ENCODE measurements around the gene RUFY3.
"Not testable (repeated sequence)": the region's sequence is repeated elsewhere in the genome, so short reads cannot be mapped to it uniquely, and the experiment has no call there.

RUFY3 gene

DNA sequence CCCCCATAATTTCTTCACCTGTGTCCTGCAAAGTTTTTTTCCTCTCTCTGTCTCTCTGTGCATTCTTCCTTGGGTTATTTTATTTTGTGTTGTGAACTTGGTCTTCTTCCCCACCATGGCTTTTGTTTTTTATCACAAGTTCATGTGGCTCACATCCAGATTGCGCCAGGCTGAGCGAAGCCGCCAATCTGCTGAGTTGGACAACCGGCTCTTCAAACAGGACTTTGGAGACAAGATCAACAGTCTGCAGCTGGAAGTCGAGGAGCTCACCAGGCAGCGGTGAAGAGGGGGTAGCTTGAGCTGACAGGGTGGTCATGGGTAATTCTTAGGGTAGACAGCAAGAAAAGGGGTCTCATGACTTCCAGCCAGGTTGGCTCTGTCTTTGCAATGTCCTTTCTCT, 71.9 kb downstream of the RUFY3 start:
- DNase-seq, result no peak

DNA sequence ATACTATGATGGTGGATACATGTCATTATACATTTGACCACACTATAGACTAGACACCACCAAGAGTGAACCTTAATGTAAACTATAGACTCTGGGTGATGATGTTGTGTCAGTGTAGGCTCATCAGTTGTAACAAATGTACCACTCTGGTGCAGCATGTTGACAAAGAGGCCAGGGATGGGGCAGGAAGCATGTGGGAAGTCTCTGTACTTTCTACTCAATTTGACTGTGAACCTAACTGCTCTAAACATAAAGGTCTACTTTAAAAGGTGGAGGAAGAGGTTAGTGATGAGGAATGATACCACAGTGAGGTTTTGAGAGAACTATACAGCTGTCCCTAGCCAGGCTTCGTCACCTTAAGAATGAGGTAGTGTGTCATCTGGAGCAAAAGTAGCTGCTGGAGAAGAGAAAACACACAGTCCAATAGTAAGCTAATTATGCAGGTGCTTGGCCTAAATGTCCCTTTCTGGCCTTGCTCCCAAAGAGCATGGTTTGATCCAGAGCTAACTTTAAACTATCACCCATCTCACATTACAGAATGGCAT, 79.6 kb downstream of the RUFY3 start:
- DNase-seq, result no peak

DNA sequence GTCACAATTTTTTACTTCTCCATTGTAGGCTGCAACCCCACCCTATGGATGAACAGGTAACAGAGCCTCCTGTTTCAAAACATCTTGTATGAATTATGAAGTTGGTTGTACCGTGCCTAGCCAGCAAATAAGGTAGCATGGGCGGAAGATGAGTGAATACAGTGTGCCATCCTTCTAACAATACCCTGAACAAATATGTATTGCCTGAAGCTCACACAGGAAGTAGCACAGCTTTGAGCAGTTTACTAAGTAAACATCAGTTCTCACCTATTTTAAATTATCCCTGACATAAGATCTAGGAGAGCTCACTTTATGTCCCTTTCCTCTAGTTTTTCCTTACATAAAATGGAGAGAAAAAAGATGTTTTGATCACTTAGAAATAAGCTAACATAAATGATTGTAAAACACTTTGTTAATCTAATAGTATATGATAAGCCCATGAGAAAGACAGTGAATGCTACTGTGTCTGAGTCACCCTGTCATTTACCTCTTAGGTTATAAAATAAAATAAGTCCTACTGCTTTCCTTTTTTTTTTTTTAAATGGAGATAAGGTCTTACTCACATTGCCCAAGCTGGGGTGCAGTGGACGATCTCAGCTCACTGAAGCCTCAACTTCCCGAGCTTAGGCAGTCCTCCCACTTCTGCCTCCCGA, 81.3 kb downstream of the RUFY3 start:
- DNase-seq, result no peak

DNA sequence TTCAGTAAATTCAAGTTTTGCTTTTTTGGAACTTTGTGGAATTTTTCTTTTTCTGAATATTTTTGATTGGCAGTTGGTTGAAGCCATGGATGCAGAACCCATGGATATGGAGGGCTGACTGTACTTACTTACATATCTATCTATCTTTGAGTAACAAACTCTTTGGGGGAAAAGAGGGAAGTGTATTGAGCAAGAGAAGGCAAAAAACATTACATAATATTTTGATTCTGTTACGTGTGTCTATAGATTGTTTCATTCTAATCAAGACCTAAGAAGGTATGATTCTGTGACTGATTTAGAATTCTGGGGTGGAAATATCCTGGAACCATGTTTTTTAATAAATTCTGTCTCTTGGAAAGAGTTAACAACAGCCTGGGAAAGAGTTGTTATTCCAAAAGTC, 86.4 kb downstream of the RUFY3 start:
- no peak for DNase-seq

DNA sequence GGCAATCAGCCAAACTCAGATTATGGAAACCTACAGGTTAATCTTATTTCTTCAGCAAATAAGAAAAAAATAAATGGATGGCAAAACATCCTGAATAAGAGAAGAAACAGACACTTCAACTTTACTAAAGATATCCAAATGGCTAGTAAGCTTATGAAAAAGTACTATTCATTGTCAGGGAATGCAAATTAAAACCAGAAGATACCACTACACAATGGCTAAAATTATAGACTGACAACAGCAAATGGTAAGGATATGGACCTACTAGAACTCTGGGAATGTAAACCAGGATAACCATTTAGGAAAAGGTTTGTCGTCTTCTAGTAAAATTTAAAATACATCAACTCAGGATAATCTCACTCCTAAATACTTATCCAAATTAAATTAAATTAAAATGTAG, 93.6 kb downstream of the RUFY3 start:
- no peak for DNase-seq

DNA sequence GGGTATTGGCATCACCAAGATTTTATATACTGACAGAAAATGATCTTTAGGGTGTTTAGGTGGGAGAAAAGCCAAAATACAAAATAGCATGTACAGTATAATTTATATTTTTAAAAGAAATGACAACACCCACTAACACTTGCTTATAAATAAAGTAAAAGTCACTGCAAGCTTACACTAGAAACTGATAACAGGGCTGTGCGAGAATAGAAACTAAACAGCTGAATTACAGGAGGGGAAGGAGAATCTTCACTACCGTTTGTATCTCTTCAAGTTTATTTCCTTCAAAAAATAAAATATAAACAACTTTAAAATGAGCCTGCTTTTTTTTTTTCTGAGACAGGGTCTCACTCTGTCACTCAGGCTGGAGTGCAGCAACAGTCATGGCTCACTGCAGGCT, 95.1 kb downstream of the RUFY3 start:
- DNase-seq, result no peak

DNA sequence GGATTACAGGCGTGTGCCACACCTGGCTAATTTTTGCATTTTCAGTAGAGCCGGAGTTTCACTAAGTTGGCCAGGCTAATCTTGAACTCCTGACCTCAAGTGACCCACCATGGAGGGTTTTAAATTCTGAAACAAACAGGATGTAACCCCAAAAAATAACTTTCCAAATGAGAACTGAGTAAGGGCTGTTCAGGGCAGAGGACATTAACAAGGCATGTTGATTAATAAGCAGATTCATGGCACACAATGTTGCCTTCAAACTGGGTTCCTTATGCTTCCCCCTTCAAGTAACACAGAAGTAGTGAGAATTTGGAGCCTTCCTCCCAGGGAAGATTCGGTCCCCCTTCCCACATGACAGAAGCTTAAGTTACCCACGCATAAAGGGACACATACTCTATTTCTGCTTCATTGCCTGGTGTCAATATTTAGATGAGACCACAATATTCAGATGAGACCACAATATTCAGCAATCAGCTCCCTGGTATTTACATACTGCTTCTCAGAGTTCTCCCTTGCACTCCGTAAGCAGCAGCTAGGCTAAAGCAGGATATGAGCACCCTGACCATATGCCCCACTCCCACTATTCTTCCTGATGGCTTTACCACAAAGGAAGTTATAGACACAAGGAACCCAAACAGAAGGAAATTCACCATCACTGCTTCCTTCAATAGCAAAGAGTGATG, 96.5 kb downstream of the RUFY3 start:
- no peak for DNase-seq

DNA sequence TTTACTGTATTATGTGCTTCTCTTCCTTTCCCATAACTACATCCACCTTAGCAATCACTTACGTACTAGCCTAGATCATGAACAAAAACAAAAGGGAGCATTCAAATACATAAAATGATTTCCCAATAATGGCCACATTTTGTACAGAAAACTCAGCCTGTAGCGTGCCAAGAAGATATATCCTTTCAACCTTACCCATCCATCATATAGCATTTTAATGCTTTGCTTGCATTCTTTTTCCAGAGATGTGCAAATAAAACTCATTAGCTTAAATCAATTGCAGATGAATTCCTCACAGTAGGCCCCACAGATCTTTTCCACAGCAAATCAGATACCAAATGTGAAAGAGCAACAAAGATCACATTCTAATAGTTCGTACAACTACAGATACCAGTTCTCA, 97.2 kb downstream of the RUFY3 start:
- no peak for DNase-seq

DNA sequence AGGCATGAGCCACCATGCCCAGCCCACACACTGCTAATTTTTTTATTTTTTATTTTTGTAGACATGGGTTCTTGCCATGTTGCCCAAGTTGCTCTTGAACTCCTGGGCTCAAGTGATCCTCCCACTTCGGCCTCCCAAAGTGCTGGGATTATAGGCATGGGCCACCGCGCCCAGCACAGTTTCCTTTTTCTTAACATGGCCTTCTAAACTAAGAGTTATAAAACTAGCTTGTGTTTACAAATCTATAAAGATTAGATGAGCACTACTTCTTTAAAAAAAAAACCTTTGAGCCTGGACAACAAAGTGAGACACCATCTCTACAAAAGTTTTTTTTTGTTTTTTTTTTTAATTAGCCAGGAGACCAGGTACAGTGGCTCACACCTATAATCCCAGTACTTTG, 107.3 kb downstream of the RUFY3 start:
- DNase-seq, result no peak

DNA sequence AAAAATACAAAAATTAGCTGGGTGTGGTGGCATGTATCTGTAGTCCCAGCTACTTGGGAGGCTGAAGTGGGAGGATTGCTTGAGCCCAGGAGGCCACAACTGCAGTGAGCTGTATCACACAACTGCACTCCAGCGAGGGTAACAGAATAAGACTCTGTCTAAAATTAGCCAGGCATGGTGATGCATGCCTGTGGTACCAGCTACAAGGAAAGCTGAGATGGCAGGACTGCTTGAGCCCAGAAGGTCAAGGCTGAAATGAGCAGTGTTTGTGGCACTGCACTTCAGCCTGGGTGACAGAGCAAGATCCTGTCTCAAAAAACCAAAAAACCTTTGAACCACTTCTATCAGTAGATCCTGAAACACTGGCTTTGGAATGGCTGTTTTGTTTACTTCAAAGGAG, 107.7 kb downstream of the RUFY3 start:
- no peak for DNase-seq

DNA sequence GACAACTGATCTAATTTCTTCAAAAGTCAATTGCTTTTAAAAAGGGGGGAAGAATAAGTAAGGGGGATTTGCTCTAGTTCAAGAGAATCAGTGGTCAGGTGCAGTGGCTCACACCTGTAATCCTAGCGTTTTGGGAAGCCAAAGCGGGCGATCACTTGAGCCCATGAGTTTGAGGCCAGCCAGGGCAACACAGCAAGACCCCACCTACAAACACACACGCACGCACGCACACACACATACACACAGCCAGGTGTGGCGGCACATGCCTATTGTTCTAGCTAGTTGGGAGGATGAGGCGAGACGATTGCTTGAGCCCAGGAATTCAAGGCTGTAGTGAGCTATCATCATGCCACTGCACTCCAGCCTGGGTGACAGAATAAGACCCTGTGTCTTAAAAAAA, 108.3 kb downstream of the RUFY3 start:
- no peak for DNase-seq

DNA sequence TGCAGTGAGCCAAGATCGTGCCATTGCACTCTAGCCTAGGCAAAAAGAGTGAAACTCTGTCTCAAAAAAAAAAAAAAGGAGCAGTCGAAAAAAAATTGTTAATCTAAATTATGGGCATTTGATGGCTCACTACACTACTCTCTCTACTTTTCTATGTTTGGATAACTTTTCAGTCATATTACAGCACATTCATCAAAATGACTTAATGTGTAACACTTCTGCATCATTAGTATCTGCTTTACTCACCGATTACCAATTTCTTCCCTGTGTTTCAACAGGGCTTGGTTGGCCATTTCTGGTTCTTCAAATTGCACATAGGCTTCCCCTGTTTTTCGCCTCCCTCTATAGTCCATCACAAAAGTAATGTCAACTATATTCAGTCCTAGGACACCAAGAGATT, 109.5 kb downstream of the RUFY3 start:
- no peak for DNase-seq

DNA sequence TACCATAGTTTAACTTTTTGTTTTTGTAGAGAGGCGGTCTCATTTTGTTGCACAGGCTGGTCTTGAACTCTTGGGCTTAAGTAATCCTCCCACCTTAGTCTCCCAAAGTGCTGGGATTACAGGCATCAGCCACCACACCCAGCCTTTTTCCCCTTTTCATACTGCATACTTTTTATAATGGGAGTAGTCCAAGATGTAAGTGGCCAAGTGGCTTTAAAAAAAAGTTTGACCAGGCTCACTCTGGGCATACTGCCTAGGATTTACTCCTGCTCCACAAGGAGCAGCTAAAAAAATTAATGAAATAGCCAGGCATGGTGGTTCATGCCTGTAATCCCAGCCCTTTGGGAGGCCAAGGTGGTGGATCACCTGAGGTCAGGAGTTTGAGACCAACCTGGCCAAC, 111.9 kb downstream of the RUFY3 start:
- no peak for DNase-seq

DNA sequence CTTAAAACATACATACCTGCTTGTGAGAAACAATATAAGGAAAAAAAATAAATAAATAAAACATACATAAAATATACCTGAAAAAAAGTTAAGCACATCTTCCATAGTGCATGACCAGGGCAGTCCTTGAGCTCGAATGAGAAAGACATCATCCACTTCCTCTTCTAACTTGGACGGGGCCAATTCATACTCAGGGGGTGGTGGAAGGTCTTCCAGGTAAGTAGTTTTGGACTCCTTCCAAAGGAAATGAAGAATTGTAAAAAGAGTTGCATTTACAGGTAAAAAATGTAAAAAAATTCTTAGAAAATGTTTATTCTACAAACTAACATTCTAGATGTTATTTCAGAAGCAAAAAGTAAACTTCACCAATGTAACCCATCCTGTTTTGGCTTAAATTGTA, 114.3 kb downstream of the RUFY3 start:
- no peak for DNase-seq

DNA sequence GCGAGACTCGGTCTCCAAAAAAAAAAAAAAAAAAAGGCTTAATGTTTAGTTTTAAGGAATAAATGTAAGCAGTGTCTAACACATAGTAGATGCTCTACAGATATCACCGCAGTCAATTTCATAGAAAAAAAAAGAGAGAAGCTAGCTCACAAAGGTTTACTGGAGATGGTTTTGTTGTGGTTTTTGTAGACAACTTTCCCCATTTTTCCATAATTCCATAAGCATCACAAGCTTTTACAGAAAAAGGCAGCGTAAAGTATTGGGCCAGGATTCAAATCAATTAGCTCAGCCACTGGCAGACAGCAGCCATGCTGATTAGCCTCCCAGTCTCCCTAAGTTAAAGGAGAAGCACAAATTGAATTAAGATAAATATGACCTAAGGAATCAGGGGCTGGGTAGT, 116.4 kb downstream of the RUFY3 start:
- no peak for DNase-seq

DNA sequence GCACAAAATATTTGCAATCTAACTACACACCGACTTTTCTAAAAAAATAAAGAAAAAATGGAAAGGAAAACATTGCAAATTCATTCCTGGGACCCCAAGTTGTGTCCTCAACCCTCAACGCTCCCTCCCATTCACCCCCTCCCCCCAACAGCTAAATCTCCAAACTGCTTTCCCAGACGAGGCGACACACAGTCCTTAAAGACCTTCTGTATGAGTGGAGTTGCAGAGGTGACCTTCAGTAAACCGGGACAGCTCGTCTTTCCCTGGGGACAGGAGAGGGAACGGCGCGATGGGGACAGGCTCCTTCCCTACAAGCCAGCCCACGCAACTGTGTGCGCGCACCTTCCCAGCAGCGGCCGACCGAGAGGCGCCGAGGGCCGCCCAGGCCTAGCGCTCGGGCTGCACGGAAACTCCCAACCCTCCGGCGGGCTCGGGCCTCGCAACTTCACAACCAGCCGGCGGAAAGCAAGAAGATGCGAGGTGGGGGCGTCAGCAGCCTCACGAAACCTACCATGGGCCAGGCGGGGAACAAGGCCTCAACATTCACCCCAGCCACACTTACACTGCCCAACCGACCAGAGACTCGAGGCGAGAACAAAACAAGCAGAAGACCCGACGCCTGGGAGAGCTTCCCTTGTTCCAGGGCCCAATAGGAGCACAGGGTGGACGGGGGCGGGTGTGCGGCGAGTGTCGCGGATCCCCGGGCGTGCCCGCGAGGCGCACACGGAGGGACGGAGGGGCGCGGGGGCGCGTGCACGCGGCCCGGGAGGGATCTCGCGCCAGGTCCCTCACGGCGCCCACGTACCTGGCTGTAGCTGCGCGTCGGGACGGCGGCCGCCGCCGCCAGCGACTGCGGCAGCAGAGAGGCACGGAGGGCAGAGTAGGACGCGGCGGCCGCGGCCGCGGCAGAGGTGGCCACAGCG, 117.2 kb downstream of the RUFY3 start:
- peak; percentile 66 for DNase-seq

DNA sequence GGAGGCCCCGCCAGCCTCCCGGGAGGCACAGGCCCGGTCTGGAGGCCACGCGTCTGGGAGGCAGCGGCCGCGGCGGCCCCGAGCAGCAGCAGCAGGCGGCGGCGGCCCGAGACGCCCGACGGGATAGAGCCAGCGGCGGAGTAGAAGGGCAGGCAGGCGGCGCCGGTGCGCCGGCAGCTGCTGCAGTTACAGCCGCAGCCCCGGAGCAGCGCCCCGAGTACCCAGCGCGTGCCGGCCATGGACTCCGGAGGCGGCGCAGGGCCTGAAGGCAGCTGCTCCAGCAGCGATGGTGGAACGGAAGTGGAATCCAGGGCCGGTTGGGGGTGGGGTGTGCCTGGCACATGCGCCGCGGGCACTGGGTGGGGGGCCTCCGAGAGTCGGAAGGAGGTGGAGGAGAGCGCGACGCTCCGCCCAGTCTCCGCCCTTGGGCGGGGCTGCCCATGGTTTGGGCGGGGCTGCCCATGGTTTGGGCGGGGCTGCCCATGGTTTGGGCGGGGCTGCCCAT, 117.9 kb downstream of the RUFY3 start, which contains the start of gene GRSF1:
Gene GRSF1, minus strand, starts transcription at position 302 of the 505 bp plus-strand sequence. Its CDS starts 63 bp downstream, at position 239.
- DNase-seq, result peak; percentile 95

DNA sequence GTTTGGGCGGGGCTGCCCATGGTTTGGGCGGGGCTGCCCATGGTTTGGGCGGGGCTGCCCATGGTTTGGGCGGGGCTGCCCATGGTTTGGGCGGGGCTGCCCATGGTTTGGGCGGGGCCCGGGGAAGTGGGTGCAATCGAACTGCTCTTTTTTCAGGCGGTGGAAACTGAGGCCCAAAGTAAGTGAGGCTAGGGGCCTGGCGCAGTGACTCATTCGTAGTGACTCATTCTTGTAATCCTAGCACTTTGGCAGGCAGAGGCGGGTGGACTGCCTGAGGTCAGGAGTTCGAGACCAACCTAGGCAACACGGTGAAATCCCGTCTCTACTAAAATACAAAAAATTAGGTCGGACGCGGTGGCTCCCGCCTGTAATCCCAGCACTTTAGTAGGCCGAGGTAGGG, 118.4 kb downstream of the RUFY3 start:
- peak; percentile 70 for DNase-seq

DNA sequence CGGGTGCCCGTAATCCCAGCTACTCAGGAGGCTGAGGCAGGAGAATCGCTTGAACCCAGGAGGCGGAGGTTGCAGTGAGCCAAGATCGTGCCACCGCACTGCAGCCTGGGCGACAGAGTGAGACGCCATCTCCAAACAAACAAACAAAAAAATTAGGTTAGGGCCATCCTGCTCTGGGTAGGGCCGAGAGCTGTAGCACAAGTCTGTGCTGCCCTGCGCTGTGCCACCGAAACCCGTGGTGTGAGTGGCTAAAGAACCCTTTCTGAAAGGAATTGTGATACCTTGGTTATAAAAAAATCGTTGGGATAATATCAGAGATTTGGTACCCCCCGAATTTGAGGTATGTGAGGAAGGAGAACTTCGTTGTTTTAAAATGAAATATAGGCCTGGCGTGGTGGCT, 118.9 kb downstream of the RUFY3 start:
- not testable (repeated sequence) for DNase-seq

DNA sequence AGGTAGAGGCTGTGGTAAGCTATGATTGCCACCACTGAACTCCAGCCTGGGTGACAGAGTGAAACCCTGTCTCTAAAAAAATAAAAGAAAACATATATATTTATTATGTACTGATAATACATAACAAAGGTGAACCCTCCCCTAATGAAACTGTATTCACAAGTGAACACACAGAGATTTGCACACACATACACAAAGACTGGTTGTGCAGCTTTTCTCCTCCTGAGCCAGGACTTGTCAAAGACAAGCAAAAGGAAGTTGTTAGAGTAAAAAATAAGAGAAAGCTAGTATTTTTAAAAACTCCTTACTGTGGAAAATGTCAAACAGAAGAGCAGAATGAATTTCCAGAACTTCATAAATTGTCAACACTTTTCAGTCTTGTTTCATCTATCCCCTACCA, 119.4 kb downstream of the RUFY3 start:
- DNase-seq, result no peak

DNA sequence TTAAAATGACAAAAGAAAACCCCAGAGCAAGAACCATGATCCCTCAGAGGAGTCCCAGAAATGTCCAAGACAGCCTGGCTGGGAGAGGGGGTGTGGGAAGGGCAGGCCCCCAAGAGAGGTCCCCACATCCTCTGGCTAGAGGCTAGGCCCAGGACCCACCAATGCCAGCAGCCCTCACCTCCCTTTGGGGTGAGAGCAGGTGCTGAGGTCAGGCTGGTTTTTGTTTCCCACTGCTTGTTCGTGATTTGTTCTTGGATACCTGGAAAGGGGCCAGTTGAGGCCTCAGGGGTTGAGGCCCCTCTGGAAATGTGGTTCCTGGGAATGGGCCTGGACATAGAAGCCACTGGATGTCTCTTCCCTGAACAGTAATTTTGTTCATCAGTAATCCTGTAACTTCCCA, 120.2 kb downstream of the RUFY3 start:
- DNase-seq, result no peak

DNA sequence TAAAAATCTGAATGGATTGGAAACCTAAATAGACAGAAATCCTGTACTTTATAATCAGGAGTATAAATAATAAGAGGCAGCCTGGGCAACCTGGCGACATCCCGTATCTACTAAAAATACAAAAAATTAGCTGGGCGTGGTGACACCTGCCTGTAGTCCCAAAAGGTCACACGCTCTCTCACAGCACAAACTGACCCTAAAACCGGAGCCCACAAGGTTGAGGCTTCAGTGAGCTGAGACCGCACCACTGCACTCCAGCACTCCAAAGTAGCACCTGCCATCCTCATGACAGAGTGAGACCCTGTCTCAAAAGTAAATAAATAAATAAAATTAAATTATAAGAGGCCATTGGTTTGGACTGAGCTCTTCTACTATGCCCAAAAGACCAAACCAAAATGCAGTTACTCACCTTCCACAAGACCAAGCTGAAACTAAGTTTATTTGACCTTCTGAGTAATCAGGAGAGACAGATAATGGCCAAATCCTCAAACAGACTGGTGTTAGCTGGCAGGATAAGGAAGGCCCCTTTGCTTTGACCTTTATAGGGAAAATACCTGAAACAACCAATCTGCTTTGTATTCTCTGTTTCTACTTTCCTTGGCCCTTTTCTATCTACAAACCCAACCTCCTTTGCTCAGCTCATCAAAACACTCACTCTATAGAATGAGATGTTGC, 121.1 kb downstream of the RUFY3 start:
- no peak for DNase-seq

DNA sequence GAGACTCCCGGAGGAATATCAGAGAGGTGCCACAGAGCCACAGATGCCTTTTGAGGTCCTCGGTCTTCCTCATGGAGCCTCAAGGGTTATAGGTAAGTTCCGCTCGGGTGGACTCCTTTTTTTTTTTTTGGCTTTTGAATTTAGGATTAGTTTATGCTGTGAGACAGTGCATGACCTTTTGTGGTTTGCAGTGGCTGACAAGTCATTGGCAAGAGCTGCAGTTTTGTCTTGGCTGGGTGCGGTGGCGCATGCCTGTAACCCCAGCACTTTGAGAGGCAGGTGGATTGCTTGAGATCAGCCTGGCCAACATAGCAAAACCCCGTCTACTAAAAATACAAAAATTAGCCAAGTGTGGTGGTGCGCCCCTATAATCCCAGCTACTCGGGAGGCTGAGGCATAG, 122.4 kb downstream of the RUFY3 start:
- DNase-seq, result no peak
